HUDEP-2 (cell line): ENCODE results near the gene LRRIQ4.

Source experiments
- DNase-seq, 76 experiments: peaks; one replicate each; lab custom pipeline; 2025; ENCODE audit not compliant: unreplicated experiment in 76 of 76; lab: John Stamatoyannopoulos, UW

Gene LRRIQ4

DNA sequence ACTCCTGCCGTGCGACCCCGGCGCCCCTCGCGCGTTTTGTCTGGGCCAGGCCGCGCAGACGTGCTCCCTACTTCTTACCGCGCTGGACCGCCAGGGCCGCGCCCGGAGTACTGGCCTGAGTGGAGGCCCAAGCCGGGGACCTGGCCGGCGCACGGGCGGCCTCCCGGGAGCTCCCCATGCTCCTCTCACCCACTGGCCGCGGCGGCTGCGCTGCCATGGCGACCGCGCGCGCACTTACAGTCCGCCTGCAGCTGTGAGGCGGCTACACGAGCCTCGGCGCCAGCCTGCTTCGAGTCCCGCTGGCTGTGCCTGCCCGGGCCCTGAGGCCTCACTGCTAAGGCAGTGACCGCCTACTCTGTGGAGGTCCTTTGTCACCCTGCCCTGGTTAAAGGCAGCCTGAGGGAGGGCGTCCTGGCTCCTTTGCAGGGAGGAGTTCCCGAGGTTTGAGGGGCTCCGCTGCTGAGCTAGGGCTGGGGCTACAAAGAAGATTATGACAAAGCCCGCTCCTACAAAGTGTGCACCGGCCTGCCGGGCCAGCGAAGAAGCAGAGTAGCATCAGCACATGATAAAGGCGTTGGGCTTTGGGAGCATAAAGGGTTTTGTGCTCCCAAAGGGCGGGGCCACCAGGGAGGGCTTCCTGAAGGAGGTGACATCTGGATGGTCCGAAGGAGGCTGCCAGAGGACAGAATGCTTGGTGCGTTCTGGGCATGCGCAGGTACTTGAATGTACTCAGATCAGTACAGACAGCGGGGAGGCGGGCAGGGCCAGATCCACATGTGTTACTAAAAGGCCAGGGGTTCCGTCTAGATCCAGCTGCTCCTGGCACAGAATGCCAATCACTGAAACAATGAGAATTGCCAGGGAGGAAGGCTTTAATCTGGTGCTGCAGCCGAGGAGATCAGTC lies at the start of gene LRRIQ4, which contains the start of gene LRRC34:
TSS of gene LRRIQ4 (plus strand) at position 539 of the 904 bp plus-strand sequence. CDS start 9,052 bp downstream, outside the sequence.
TSS of gene LRRC34 (minus strand) at position 573 of the 904 bp plus-strand sequence. CDS start at position 217, 356 bp downstream.
- DNase-seq, result peak in 75 of 76 experiments; percentile 8 to 86 (median 70)

GRCh38 chr3:169764312-169764881 lies 48.3 kb upstream of the LRRIQ4 start:
- peak in 66 of 76 experiments; percentile 9 to 91 (median 44) for DNase-seq

GRCh38 chr3:169764882-169765612 lies 47.6 kb upstream of the LRRIQ4 start, which contains the start of gene TERC:
TERC (minus strand) TSS chr3:169765060.
- peak in 75 of 76 experiments; percentile 6 to 93 (median 84) for DNase-seq

- DNase-seq, result peak; percentile 27 to 95 (median 88)
Observed at GRCh38 chr3:169769287-169770181, 43.1 kb upstream of the LRRIQ4 start, which contains the start of gene ACTRT3. ACTRT3 (minus strand) TSS chr3:169769561; CDS start chr3:169769520, 41 bp downstream.

DNA sequence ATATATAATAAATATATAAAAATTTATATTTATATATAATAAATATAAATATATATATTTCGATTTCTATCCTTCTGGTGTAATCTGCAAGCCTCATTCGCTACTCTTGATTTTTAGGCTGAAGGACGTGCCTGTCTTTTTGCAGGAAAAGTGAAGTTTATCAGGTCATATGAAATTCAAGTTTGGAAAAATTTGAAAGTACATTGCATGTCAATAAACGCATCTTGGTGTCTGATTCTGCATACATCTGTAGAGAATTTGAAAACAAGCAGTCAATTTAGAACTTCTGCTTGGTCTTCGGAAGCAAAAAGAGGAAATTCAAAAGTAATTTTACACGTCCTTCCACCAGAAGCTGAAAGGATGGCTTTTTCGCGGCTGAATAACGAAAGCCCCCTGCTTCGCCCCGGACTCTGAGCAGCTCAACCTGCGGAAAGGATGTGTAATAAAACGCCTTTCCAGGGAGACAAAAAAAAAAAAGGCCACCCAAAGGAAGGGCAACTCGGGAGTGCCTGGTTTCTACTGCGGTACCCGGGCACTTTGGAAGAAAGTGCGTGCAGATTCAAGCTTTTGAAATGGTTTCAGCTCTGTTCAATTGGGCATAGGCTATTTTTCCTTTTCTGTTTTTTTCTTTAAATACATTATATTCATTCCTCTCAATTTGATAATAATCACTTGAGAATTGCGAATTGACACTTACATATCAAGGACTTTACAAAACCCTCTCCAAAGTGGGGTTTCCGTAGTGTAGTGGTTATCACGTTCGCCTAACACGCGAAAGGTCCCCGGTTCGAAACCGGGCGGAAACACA lies 41.0 kb upstream of the LRRIQ4 start:
- DNase-seq, result peak in 72 of 76 experiments; percentile 3 to 87 (median 62)

DNA sequence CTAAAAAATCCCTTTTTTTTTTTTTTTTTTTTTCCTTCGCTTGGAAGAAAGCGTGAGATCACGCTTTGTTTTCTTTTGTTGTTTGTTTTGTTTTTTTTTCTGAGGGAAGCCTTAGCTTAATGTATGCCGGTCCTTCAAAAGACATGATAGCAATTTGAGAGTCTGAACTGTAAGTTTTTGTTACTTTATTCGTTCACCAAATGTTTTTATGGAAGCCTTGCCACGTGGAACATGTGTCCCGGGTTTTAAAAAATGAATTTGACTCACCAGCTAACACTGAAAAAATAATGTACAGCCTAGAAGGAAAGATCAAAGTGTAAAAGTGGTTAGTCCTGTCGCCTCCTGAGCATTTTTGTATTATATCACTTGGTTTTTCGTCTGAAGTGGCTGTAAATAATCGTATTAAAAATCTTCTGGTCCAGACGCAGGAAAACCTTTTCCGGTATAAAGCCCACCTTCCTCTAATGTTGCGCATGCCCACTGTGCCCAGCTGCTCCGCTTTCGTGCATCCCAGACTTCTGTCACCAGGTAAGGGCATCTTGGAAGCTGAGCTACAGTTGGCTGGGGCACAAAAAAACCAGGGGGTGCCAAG lies 40.3 kb upstream of the LRRIQ4 start:
- peak in 63 of 76 experiments; percentile 10 to 79 (median 56) for DNase-seq

DNA sequence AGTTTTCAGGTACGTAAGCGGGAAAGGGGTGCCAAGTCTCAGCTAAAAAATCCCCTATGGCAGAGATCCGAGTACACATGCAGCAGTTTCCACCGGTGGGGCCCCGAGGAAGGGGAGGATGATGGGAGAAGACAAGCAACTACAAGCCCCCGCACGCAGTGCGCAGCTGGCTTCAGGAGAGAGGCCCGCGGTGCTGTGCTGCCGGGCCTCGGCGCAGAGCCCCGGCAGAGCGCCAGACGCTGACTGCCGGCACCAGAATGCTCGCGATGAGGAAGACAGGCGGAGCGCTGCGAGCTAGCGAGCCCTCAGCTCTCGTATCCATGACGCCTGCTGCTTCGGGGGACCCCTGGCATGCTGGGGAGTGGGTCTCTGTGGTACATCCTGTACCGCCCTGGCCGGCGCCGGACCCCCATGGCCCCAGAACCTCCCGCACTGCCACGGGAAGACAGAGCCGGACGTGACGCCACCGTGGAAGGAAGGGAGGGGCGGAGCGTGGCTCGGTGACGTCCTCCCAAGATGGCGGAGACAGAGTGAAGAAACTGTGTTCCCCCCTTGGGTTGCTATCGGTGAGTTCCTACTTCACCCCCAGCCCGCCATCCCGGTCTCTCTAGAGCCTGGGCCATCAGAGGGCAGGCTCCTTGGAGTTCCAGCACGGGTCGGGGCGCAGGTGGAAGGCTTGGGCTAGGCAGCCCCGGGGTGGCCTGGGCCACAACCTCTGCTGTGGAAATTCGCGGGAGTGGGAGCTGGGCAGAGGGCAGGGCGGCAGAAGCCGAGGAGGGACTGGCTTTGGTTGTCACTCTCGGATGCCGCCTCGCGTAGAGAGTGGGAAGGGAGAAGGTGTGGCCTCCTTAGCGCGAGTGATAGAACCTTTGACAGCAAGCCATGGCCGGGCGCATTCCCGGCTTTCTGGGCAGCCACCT lies 39.5 kb upstream of the LRRIQ4 start, which contains the start of gene MYNN:
TSS of gene MYNN (plus strand) at position 500 of the 920 bp plus-strand sequence. CDS start 900 bp downstream, outside the sequence.
- DNase-seq, result peak in 75 of 76 experiments; percentile 50 to 92 (median 81)

- no peak for DNase-seq
Observed at GRCh38 chr3:169774186-169774585, 38.5 kb upstream of the LRRIQ4 start.

DNA sequence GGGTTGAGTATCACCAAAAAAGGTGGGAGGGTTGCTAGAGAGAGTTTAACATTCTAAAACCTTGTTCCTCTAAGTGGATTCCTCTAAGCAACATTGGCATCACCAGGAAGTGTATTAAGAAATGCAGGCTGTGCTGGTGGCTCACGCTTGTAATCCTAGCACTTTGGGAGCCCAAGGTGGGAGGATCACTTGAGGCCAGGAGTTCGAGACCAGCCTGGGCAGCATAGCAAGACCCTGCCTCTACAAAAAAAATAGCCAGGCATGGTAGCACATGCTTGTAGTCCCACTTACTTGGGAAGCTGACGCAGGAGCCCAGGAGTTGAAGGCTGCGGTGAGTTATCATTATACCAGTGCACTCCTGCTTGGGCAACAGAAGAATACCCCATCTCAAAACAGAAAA lies 34.8 kb upstream of the LRRIQ4 start:
- no peak for DNase-seq

- peak in 19 of 76 experiments; percentile 8 to 66 (median 34) for DNase-seq
Observed at GRCh38 chr3:169780742-169781141, 31.9 kb upstream of the LRRIQ4 start.

DNA sequence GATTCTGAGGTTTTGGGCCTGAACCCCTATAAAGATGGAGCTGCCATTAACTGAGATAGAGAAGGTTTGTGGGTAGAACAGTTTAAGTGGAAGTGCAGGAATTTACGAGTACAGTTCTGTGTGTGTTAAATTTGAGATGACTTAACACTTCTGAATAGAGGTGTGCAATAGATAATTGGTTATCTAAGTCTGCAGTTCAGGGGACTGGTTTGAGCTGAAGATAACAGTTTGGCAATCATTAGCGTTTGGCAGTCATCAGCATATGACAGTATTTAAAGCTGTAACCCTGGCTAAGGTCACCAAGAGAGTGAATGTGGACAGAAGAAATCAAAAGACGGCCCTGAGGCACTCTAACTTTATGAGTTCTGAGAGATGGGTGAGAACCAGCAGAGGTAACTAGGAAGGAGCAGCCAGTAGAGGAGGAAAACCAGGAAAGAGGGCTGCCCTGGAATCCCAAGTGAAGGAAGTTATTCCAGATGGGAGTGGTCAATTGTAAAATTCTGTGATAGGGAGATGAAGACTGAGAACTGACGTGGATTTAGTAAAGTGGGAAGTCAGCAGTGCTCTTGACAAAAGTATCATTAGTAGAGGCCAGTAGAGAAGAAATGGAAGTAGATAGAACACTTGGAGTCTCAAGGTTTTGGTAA lies 31.3 kb upstream of the LRRIQ4 start:
- DNase-seq, result peak in 61 of 76 experiments; percentile 5 to 92 (median 62)

DNA sequence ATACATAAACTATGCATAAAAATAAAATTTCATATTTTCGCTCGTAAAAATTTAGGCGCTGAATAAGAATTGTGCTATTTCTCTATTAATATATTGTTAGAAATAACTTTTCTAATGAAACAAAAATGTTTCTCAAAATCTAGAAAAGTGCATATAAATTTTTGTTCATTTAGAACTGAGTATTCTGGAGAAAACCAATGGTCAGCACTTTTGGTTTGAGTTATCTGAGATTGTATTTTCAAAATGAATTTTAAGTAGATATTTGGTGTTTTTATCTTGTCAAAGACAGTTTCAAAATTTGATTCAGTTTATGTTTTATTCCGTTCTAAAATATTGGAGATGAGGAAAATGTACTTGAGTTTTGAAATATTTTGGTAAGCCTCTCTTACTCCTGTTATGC lies 25.6 kb upstream of the LRRIQ4 start:
- DNase-seq, result no peak

DNA sequence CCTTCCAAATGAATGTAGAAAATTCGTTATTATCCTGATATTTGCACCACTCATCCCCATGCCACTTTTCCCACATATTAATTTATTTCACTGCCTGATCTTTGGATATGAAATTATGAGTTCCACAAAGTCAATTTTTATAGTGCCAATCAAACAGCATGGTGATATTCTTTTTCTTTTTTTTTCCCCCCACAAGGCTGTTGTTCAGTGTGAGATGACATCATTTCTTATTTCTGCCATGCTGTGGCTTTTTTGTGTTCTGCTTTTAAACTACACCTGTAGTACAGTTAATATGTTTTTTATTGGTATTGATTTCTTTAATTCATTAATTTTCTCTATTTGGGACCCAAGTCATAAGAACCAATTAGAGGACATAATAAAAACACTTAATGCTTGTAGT lies 24.9 kb upstream of the LRRIQ4 start:
- DNase-seq, result no peak

- DNase-seq, result no peak
Observed at GRCh38 chr3:169790219-169790618, 22.5 kb upstream of the LRRIQ4 start.

GRCh38 chr3:169790687-169791429 lies 21.8 kb upstream of the LRRIQ4 start:
- peak in 2 of 76 experiments; percentile 1 to 8 for DNase-seq

DNA sequence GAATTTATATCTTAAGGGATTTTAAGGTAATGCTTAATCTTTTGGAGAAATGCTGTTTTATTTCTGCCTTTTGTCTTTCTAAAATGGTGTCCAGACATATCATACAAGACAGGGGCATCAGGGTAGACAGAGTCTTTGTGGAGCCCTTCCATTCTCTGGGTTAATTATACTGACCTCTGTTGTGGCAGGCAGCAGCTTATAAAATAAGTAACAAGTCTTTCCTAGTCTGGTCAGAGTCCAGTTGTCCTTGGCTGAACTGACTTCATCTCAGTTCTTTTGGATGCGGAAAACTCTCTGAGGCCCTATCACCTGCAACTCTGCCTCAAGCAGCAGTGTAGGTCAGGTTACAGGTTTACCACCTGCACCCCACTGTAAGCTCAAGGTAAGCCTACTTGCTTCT lies 20.3 kb upstream of the LRRIQ4 start:
- DNase-seq, result no peak
